KMS-11 (cell line): ENCODE data around the gene FAM219A.

ENCODE experiments used
- H2AFZ ChIP-seq: fragments of 200-600 bp; sonication (generic); 2 replicates; pipeline ENCODE4 v1.6.1; 2016; ENCODE audit warnings: antibody characterized with exemption, mixed run types, low read depth
- H3K27ac ChIP-seq: fragments of 200-600 bp; sonication (generic); 2 replicates; pipeline ENCODE4 v1.6.1; 2016; ENCODE audit warnings: mild to moderate bottlenecking, mixed run types
- H3K27me3 ChIP-seq: fragments of 200-600 bp; sonication (generic); 2 replicates; pipeline ENCODE4 v1.6.1; 2017; ENCODE audit warnings: mild to moderate bottlenecking, low read depth, mixed run types, moderate library complexity; ENCODE audit not compliant: insufficient read depth
- H3K36me3 ChIP-seq: fragments of 200-600 bp; sonication (generic); 2 replicates; pipeline ENCODE4 v1.6.1; 2017; ENCODE audit warnings: mild to moderate bottlenecking, mixed run types; ENCODE audit not compliant: insufficient read depth
- H3K4me1 ChIP-seq: fragments of 200-600 bp; sonication (generic); 2 replicates; pipeline ENCODE4 v1.6.1; 2016; ENCODE audit warnings: mild to moderate bottlenecking, low read depth, mixed run types; ENCODE audit not compliant: poor library complexity, severe bottlenecking
- H3K4me2 ChIP-seq: fragments of 200-600 bp; sonication (generic); 2 replicates; pipeline ENCODE4 v1.7.0; 2016; ENCODE audit warnings: mild to moderate bottlenecking, mixed run types
- H3K4me3 ChIP-seq: fragments of 200-600 bp; sonication (generic); IDR thresholded peaks from 2 replicates; pipeline ENCODE4 v1.6.1; 2017; ENCODE audit warnings: low read depth, low read length, mixed read lengths; ENCODE audit not compliant: insufficient read depth
- H3K79me2 ChIP-seq: fragments of 200-600 bp; sonication (generic); 2 replicates; pipeline ENCODE4 v1.6.1; 2016; ENCODE audit warnings: low read depth, mixed run types; ENCODE audit not compliant: insufficient read depth
- H3K9ac ChIP-seq: fragments of 200-600 bp; sonication (generic); 2 replicates; pipeline ENCODE4 v1.6.1; 2016; ENCODE audit warnings: mild to moderate bottlenecking, mixed run types
- H4K20me1 ChIP-seq: fragments of 200-600 bp; sonication (generic); 2 replicates; pipeline ENCODE4 v1.6.1; 2016; ENCODE audit warnings: mild to moderate bottlenecking, mixed run types; ENCODE audit not compliant: insufficient read depth
- TF ChIP-seq, protein P1 (sequence below): fragments of 200-600 bp; sonication (generic); conservative IDR thresholded peaks from 2 replicates; pipeline ENCODE4 v1.6.1; 2017; ENCODE audit warnings: low read depth, mild to moderate bottlenecking, antibody characterized with exemption, low read length, moderate library complexity, mixed read lengths

FAM219A gene

DNA sequence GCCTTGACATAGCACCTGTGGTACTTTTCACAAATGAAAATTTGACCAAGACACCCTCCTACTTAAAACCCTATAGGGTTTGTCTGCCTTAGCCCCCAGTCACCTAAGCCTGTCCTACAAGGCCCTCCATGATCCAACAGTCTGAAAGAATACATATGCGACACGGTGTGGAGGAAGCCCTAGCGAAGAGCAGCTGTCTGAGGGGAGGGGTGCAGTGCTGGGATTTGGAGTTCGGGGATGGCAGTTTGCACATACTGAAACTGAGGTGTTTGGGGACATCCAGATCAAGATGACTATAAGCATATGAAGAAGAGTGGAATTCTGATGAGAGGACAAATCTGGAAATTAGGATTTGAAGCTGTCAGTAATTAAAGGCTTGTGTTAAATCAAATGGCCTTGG is 74.5 kb downstream of the FAM219A start:
- Histone ChIP-seq H3K4me2 (no peak overlapping the region), H3K79me2 (no peaks in the 10 kb centered on the region), H3K36me3 (no peaks in the 10 kb centered on the region), H2AFZ (no peak overlapping the region), H3K4me1 (peaks cover 17% of the 10 kb centered on the region), H3K9ac (no peak overlapping the region), H3K27me3 (no peaks in the 10 kb centered on the region), H3K4me3 (no peak overlapping the region), H3K27ac (no peak overlapping the region), H4K20me1 (no peaks in the 10 kb centered on the region)
- TF ChIP-seq, protein P1, sequence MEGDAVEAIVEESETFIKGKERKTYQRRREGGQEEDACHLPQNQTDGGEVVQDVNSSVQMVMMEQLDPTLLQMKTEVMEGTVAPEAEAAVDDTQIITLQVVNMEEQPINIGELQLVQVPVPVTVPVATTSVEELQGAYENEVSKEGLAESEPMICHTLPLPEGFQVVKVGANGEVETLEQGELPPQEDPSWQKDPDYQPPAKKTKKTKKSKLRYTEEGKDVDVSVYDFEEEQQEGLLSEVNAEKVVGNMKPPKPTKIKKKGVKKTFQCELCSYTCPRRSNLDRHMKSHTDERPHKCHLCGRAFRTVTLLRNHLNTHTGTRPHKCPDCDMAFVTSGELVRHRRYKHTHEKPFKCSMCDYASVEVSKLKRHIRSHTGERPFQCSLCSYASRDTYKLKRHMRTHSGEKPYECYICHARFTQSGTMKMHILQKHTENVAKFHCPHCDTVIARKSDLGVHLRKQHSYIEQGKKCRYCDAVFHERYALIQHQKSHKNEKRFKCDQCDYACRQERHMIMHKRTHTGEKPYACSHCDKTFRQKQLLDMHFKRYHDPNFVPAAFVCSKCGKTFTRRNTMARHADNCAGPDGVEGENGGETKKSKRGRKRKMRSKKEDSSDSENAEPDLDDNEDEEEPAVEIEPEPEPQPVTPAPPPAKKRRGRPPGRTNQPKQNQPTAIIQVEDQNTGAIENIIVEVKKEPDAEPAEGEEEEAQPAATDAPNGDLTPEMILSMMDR = no peak

DNA sequence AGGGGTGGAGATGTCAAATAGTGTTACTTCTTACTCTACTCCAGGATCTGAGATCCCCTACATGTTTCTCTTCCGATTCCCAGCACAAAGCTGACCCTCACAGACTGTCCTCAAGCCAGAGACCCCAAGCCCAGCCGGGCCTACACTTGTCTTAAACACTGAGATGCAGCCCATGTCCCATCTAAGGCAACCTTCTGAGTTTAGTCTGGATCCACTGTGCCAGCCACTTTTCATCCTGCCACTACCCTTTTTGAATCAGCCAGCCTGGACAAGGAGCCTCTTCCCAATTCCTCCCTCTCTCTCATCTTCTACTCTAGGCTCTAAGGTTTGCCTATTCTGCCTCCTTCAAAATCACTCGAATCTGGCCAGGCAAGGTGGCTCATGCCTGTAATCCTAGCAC is 75.5 kb downstream of the FAM219A start:
- H3K79me2 ChIP-seq = no peaks in the 10 kb centered on the region
- no peak overlapping the region for H3K4me3 ChIP-seq
- no peaks in the 10 kb centered on the region for H3K27me3 ChIP-seq
- H2AFZ ChIP-seq = no peak overlapping the region
- H3K9ac ChIP-seq = no peak overlapping the region
- H3K27ac ChIP-seq = no peak overlapping the region
- no peaks in the 10 kb centered on the region for H3K36me3 ChIP-seq
- H3K4me2 ChIP-seq = no peak overlapping the region
- TF ChIP-seq, protein P1 = no peak
- H3K4me1 ChIP-seq = peaks cover 17% of the 10 kb centered on the region
- H4K20me1 ChIP-seq = no peaks in the 10 kb centered on the region

DNA sequence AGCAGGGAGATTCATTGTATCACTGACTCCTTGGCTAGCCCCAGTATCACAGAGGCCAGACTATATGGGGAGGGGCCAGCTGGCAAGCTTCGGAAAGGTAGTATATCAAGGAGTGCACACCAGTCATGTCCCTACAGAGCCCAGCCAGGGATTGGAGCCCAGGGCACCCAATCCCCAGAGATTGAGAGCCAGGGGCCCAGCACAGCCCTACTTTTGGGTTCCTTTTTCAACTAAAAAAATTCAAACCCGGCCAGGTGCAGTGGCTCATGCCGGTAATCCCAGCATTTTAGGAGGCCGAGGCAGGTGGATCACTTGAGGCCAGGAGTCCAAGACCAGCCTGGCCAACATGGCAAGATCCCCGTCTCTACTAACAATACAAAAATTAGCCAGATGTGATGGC is 76.3 kb downstream of the FAM219A start:
- Histone ChIP-seq H3K4me3 (no peak overlapping the region), H3K4me2 (no peak overlapping the region), H2AFZ (no peak overlapping the region), H3K27ac (no peak overlapping the region), H3K36me3 (no peaks in the 10 kb centered on the region), H3K79me2 (no peaks in the 10 kb centered on the region), H3K27me3 (no peaks in the 10 kb centered on the region), H4K20me1 (no peaks in the 10 kb centered on the region), H3K9ac (no peak overlapping the region), H3K4me1 (peaks cover 17% of the 10 kb centered on the region)
- TF ChIP-seq, protein P1 = no peak

DNA sequence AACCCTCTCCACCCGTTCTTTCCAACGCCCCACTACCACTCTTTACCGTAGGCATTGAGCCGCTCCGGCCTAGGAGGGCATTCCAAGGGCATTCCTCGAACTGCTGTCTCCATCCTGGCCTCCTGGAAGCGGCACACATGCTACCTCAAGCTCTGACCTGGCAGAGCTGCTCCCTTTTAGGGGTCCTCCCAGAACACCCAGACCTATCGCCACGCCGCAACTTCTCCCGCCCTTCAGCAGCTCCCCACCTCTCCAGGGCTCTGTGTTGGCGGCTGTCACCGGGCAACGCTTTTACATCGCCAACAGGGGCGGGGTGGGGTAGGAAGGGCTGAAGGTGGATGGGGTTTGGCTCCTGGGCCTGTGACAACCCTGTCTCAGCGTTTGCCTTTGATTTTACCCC is 77.0 kb downstream of the FAM219A start:
- Histone ChIP-seq H3K79me2 (no peaks in the 10 kb centered on the region), H3K27me3 (no peaks in the 10 kb centered on the region), H3K36me3 (no peaks in the 10 kb centered on the region), H4K20me1 (no peaks in the 10 kb centered on the region), H3K9ac (no peak overlapping the region), H2AFZ (peak overlapping the region; percentile 86; the same call in 1 of the 2 replicates), H3K4me1 (peaks cover 17% of the 10 kb centered on the region), H3K27ac (no peak overlapping the region), H3K4me2 (no peak overlapping the region), H3K4me3 (no peak overlapping the region)
- TF ChIP-seq, protein P1 = no peak
